ENCODE measurements around the gene EHBP1.

Gene EHBP1

DNA sequence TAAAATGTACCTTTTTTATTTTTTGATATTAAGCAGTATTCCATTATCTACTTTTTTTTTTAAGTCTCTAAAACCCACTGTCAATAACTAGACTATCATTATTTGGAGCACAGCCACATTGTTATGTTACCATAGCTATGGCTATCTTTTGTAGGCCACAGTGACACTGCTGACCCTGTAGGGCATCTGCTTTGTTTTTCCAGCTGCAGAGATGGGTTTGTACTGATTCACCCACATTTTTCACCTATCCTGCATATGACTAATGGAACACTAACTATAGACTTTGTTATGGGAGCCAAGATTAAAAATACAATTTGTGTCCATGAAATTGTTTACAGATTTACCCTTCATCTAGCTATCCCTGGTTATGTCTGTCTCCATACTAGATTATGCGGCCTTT, 323.5 kb downstream of the EHBP1 start:
- DNase-seq, result no peak

DNA sequence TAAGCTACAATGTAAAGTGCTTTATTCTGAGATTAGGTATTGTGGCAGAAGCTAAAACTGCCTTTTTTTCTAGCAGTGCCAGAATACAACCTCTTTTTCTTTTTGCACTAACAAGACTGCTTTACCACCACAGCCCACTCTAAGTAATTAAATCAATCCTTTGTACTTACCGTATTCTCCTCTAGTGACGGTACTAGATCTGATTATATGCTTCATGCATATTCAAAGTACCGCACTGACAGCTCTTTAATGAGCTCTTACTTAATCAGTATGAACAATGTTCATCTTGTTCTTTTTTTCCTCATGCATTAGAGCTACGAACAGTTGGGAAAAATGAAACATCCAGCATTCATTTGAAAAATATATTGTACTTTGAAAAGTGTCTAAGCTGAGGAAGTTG, 329.0 kb downstream of the EHBP1 start:
- no peak for DNase-seq

DNA sequence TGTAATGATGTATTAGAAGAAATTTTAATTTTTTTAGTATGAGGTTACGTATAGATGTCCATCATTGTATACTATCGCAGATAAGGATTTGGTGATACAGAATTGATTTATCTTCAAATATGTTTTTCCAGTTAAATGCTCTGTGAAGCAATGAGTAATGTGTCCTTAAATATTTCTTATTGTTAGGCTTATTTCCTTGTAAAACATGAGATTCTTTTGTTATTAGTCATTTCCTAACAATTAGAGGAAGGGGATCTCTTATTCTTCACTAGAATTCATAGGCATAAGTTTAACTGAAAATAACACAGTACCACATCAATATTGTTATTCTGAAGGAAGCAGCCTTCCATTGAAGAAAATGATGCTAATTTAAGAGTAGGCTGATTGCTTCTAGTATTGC, 329.7 kb downstream of the EHBP1 start:
- no peak for DNase-seq

DNA sequence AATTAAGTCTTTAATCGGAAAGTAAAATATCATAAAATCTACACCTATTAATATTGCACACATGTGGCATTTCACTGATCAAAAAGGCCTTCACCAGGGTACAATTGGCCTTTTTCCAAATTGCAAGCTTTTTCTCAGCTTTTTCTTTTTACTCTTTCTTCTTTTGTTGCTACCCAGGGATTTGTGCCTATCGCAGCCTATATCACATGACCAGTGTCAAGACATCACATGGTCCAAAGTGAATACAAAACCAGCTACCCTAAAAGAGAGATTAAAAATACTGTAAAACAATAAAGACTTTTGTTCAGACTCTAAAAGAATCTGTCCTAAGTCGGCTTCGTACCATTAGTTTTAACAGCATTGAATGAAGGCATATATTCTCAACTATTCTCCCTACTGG, 330.1 kb downstream of the EHBP1 start:
- no peak for DNase-seq

DNA sequence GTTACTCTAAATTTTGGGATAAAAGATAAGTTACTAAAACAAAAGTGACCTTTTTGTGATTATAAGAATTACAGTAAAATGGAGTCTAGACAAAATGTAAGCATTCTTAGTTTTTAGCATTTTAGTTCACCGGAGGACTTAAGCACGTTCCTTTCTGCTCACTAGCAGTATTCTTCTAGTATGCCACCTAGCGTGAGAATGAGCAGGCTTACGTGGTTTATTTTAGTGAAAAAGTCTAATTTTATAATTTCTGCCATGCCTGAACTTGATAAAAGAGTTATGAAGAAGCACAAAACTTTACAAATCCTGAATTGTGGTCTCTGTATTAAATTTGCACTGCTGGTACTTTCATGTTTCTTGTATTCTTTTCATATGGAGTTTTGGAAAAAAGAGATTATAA, 332.5 kb downstream of the EHBP1 start:
- no peak for DNase-seq

DNA sequence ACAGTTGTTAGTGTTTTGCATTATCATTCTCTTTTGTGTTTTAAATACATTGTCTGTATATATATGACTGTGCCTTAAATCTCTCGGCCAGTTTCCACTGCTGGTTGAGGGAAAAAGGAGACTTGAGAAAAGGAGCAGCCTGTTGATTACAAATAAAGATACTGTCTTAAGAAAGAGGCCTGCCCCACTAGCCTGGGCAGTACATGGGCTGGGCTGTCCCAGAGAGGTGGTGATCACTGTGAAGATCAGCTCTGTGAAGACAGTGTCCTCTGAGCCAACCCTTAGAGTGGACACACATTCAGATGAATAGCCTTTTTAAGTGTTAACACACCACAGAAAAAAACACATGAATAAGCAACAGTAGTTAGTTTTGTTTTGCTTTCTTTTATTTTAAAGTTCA, 335.1 kb downstream of the EHBP1 start:
- no peak for DNase-seq

DNA sequence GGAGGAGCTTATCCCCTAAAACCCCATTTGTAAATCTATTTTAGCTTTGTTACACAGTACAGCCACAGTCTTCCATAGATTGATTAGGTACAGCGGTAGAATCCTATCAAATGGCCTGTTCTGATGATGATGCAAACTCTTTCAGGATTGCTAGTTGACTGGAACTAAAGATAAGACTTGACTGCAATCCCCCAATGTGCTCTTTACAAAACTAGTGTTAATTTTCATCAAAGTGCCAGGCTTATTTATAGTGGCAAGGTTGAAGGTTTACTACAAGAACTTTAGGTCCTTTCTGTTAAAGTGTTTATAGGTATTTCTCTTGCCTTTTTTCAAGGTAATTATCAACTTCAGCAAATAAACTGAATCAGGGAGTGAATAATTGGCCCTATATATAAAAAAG, 336.1 kb downstream of the EHBP1 start:
- no peak for DNase-seq

DNA sequence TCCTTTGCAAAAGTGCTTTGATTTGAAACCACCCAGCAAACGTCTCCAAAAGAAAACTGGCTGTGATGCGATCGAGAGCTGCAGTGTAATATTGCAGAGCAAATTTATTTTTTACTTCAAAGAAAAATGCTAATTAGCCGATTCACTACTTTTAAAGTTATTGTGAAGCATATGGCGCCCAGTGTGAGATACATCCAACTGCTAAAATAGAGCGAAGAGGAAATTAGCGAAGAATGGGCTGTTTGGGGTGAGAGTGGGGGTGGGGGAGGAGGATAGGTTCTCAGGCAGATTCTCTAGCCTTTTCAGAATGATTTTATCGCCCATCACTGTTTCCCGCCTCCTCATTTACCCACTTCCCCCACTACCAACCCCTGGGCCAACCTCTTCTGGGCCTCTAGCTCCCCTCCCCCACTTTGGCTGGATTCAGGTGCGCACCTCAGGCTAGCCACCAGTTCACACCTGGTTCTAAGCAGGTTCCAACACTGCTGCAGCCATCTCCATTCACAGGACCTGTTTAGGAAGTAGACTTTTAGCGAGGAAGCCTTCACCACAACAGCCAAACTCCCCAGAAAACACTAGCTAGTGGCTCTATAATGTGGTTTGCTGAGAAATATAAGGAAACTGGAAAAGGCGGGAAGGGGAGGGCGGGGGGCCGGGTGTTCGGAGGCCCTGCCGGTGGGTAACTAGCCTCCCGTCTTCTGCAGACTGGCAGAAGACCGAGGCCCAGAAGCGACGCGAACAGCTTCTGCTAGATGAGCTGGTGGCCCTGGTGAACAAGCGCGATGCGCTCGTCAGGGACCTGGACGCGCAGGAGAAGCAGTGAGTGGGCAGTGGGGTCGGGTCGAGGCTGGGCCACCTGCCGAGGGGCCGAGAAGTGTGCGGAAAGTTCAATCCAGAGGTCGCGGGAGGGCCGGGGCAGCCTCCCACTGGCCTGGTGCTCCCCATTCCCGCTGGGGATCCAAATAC, 339.1 kb downstream of the EHBP1 start:
- no peak for DNase-seq

DNA sequence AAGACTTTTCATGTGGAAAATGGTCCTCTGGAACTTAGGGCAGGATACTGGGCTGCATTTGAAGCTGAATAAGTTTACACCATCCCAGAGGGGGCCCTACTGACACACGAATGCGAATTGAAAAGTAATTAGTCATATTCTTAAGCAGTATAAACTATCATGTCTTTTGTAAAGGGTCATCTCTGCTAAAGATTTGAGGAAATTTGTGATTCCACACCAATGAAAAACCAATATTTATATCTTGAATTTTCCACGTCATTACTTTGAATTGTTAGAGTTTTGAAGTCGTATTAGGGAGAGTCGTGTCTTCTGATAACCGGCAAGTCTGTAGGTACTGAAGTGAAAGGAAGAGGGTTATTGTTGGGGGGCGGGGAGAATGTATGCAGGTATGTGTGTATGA, 341.0 kb downstream of the EHBP1 start:
- DNase-seq, result no peak

DNA sequence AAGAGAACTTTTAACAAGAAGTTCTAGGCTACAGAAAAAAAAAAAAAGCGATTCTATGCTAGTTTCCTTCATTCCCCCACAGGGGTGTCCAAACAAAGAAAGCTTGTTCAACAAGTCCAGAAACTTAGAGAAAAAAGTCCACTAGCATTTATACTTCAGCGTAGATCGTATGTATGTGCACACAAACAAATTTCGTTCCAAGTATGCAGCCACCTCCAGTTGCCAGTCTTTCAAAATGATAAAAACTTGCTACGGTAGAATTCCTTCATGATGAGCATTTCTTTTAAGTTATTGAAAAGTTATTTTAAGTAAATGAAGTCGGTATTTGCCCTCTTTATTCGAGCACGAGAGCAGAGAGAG, 341.4 kb downstream of the EHBP1 start:
- DNase-seq, result no peak

DNA sequence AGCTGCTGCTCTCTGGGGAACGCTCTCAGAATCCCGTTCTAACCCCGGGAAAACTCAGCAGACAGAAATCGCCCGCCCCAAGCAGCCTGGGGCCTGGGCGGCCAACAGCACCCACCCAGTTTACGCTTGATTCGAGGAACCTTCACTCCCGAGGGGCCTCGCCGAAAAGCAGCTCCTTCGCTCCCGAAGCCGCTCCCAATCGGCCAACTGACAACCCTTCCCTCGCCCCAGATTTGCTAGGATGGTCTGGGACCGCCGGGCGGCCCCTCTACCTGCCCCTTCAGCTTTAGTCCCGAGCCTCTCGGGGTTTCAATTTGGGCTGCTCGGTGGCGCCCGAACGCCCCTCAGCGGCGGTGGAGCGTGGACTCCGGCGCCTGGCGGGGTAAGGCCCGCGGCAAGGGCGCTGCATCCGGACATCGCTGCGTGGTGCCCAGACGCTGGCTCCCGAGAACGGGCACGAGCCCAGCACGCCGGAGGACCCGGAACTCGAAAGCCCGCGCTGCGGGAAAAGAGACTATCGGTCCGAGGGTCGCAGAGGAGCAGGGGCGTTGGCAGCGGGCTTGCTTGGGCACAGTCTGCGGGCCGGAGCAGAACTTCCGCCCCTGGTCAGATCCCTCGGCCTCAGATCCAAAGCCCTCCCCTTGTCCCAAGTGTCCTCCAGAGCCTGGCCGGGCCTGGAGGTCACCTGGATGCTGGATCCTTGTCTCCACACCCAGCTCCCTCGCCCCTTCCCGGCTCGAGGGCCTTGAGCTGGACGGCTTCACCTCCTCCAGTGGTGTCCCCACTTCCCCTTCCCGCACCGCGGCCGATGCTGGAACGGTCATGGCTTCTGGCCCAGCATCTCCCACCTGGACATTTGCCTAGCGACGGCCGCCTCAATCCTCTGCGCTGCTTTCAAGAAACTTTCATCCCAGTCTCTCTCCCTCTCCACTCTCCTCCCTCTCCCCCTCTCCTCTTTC, 342.1 kb downstream of the EHBP1 start:
- no peak for DNase-seq

DNA sequence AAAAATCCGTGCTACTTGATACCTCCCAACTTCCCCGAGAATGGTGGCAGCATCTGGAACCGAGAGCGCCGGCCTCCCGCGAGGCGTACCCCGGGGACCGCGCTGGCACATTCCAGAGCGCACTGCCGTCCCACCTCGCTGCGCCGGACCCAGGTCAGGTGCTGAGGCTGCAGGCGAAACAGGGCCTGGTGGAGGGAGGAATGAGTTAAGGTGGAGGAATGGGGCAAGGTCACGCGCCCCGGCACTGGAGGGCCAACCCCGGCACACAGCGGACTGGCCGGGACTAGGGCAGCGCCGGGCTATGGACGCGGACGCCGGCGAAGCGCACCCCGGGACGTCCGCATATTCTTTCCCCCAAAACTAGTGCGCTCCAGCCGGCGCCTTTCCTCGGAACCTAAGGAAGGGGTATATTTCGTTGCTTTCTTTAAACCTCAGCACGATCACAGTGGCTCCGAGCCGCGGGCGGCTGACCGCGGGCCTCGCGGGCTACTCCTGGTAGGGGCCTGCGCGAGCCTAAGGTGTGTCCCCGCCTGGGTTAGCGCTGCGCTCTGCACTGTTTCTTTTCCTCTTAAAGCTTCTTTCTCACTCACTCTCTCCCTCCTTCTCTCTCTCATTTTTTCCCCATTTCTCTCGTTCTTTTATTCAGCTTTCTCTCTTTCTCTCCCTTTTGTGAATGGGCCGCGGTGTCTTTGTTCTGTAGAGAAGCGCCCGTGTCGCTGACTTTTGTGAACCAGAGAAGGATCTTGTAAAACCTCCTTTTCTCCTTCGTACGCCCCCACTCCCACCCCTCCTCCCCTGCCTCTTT, 343.1 kb downstream of the EHBP1 start:
- DNase-seq, result no peak

DNA sequence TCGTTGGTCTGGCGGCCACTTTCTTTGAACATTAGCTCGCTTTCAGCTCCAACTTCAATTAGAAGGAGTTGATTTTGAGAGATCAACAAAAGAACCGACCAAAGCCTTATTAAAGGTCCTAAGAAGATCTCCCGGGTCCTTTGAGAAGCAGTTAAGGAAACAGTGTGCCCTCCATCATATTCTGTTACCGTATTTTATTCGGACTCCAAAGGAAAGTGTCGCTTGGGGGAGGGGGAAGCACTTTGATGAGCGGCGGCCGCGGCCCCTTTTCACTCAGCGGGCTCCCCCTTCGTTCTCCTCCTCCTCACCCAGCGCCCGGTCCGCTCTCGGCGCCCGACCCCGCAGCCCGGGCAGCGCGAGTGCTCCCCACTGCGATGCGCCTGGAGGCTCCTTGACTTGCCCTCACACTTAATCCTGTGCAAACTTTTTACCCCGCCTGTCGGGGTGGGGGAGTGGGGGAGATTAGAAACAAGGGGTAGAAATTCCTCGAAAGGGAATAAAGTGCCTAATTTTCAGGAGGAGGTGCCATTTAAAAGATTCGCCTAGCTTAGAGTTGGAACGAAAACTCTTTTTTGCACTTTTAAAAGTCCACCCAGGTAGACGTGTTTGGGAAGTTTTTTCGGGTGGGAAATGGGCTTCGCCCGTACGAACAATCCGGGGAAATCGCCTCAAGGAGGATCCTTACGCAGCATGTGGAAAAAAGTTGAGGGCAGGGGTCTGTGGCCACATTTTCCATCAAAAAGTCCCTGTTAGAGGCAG, 343.9 kb downstream of the EHBP1 start:
- no peak for DNase-seq

DNA sequence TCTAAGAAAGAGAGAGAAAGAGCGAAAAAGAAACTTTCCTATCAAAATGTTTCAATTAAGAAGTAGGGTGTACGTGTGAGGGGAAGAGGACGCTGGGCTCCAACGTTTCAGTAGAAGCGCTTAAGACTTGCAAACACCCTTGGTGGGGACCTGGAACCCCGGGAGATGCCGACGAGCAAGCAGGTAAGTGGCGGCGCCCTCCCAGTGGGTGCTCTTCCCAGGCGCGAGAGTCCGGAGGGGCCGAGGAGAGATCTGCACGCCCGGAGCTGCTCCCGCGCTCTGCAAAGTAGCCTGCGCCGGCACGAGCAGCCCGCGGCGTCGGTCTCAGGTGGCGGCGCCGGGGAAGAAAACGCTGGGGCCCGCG, 344.4 kb downstream of the EHBP1 start:
- DNase-seq, result no peak

DNA sequence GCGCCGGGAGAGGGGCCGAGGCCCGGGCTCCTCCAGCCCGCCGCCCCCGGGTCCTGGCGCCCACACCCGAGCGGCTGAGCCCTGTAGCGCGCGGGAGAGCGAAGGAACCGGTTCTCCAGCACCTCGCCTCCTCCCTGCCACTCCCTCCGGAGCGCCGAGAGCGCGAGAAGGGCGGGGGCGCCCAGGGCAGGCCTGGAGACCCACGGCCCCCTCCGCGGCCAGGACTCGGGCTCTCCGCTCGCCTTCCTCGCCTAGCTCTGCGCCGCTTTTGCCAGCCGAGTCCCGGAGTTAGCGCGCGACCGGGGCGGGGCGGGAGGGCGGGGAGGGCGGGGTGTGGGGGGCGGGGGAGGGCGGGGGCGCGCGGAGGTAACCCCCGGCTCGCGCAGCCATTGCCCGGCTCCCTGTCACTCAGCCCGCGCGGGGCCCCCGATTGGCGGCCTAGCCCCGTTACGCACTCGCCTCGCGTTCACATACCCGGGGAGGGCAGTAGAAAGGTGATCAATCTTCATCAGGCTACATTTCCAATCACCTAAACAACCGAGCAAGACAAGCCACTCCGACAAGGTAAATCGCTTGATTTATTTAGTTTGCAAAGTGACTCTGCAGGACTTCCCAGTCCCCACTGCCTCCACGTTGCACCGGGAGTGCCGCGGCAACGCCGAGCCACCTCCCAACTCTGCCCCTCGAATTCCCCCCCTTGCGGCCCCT, 345.0 kb downstream of the EHBP1 start, which contains the start of gene OTX1:
Gene OTX1, plus strand, starts transcription at position 497 of the 708 bp plus-strand sequence. CDS start 2,161 bp downstream, outside the sequence.
- peak in 1 of 2 donors; percentile 61 for DNase-seq

DNA sequence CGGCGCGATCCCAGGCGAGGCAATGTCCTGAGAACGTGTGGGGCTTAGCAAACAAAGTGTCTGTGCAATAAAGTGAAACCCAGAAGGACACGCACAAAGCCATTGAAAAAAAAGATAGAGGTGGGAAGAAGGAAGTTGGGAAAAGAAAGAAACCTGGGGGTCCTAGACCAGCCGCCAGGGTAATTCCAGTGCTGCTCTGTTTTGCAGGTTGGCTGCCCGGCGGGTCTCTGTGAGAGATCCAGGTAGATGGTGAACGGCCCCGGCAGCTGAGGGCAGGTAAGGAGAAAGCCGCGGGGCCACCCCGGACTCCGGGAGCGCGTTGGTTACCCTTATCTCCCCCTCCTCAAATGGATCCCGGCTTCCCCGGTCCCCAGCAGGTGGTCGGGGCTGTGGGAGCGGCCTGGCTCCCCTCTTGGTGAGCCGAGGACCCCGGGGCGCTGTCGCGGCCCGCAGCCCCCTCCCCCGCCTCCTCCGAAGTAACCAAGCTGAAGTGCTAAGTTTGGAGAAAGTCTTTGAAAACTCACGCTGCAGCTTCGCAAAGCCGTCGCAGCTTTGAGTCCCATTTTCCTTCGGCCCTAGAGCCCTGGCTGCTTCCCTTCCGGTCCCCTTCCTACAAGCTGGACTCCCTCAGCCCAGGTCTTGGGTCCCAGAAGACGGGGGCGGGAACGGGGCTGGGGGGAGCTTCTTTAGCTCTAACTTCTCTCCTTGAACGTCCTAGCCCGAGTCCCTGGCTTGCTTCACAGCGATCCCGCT, 345.7 kb downstream of the EHBP1 start:
- DNase-seq, result no peak

DNA sequence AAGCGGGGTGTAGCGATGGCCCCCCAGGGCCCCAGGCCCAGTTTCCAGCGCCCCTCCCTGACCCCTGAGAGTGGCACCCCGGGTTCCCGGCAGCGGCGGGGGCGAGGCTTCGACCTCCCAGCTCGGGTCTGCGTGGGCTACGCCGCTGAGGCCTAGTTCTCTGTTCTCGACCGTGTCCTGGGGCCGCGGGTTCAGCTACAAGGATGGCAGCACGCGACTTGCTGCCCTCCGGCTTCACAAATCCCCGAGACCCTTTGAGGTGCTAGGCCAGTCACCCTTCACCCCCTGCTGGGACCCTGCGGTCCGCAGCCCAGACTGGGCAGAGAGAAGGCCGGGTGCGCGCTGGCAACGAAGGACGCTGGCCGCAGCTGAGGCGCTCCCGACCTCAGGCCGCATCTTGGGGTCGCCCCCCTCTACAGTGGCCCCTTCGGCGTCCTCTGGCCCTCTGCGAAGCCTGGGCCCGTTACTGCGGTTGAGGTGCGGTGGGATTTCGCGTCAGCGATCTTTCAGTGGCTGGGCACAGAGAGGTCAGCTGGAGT, 346.4 kb downstream of the EHBP1 start:
- no peak for DNase-seq

DNA sequence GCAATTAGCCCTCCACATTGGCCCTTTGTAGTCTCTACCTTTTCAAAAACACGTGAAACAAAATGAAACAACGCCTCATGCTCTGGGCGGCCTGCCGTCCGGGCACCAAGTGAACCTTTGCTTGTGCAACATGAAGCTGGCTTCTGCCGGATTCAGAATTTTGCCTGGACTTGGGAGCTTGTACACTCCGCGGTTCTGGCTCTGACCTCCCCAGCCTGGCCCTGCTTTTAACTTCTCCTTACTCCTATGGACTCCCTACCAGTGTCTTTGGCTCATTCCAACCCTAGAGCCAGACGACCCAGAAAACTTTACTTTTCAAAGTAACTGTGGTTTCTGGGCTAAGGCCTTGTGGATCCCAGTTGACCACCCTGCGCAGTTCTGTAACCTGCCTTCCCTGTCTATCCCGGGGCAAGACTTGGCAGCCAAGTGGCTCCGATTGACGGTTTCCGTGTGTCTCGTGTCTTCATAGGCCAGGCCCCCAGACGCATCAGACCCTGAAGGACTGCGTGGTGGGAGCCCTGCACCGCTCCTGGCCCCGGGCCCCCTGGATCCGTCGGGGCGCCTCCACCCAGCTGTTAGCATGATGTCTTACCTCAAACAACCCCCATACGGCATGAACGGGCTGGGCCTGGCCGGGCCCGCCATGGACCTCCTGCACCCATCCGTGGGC, 347.0 kb downstream of the EHBP1 start:
- DNase-seq, result no peak

DNA sequence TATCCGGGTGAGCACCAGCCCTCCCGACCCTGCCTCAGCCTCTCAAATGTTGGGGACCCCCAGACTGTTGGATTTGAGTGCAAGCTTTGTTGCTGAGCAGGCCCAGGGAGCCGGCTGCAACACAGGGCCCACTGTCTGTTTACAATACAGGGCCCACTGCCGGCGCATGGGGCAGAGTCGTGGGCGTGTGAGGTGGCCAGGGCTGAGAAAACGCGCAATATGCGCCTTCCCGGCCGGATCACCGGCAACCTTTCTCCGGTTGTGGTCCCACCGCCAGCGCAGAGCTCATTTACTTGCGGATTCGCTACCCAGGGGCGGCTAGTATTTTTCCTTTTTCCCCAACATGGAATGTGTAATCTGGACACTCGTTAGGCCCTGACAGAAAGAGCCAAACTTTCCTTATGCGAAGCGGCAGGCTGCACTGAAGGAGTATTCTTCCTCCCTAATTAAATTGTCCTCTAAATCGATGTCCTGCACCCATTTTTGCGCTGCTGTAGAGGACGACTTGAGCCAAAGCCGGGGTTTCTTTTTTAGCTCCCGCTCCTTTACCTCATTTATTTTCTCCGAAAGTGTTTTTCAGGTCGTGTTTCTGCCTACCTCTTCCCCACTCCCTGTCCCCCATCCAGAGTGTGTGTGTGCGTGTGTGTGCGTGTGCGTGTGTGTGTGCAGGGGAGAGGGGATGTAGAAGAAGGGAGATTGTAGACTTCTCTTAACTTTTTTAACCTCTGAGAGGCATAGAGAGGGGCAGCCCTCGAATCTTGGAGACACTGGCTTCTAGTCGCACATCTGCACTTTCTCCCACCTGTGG, 347.8 kb downstream of the EHBP1 start:
- no peak for DNase-seq
